MG63 (cell line): ENCODE results near the gene SLC16A8. TPM values are rescaled to one million over a fixed set of nuclear protein-coding genes. Genes with fewer than 3 reads are reported as not detected.
"Not testable (repeated sequence)": the region's sequence is repeated elsewhere in the genome, so short reads cannot be mapped to it uniquely, and the experiment has no call there.

ENCODE experiments used
- DNase-seq: peaks from one replicate; pipeline ENCODE4 v3.0.0-alpha.2; 2020
- H3K27me3 ChIP-seq: fragments of 250-450 bp; sonication (Bioruptor Pico); 2 replicates; pipeline ENCODE4 v1.5.1; 2020; ENCODE audit warnings: mild to moderate bottlenecking, moderate library complexity
- H3K36me3 ChIP-seq: fragments of 250-450 bp; sonication (Bioruptor Pico); 2 replicates; pipeline ENCODE4 v1.5.1; 2020; ENCODE audit warnings: mild to moderate bottlenecking, moderate library complexity
- H3K4me3 ChIP-seq: fragments of 250-450 bp; sonication (Bioruptor Pico); 2 replicates; pipeline ENCODE4 v1.5.1; 2020; ENCODE audit warnings: mild to moderate bottlenecking, moderate library complexity
- H3K9me3 ChIP-seq: fragments of 250-450 bp; sonication (Bioruptor Pico); 2 replicates; pipeline ENCODE4 v1.5.1; 2020; ENCODE audit warnings: mild to moderate bottlenecking, moderate library complexity
- total RNA-seq: library from RNA; depleted of rRNA; stranded (reverse); fragments of >200 nt; shearing (Covaris generic); gene quantifications from 2 replicates; pipeline ENCODE4 v1.2.3, GENCODE V29; 2014; ENCODE audit warnings: low replicate concordance; rRNA removed

The SLC16A8 gene
- not detected in 2 replicates for total RNA-seq

DNA sequence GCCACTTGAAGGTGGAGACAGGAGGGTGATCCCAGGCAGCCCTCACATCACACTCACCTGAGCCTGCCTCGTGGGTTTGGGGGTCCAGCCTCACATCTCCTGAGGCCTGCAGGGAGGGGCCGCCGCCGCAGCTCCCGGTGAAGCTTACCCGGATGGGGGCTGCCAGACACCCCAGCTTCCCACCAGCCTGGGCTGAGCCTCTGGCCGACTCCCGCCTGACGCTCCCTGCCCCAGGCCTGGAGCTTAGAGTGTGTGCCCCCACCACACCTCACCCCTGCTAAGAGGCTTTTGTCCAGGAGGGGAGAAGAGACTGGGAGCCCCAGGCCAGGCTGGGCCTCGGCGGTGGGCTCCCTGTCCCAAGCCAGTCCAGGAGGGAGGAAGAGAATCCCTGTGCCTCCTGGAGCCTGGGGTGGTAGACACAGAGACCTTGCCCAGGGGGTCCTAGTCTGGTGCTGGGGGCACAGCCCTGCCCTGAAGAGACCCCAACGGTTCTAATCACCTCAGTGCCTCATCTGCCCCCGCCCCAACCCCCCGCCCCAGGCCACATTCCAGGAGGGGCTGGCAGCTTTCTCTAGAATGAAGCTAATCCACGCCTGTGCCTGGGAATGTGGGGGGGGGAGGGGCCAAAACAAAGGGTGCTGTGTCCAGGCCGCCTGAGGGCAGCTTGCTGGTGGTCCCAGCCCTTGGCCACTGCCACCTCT, at the start of gene SLC16A8:
Gene SLC16A8, minus strand, starts transcription at position 254 of the 701 bp plus-strand sequence. CDS start 1,311 bp downstream, outside the sequence.
- no peak for DNase-seq

DNA sequence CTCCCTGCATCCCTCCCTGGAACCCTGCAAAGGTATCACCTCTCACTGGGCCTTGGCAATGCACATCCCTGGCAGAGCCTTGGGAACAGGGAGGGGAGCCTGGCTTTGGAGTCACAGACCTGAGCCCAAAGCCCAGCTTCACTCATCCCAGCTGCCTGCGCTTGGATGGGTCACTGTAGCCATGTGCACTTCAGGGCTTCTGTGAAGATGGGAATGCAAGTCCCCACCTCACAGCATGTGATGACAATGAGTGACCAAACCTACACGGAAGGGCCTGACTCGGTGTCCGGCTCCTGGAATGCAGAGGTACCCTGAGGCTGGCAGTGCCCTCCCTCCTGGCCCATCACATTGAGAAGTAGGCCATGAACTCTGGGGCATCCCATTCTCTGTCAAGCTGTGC, 49.3 kb upstream of the SLC16A8 start:
- H3K9me3 ChIP-seq: no peaks in the 10 kb centered on the region
- no peaks in the 10 kb centered on the region for H3K27me3 ChIP-seq
- no peak overlapping the region for H3K4me3 ChIP-seq
- DNase-seq: no peak
- no peaks in the 10 kb centered on the region for H3K36me3 ChIP-seq

More for the DNA sequence above, at the start of gene SLC16A8:
- no peaks in the 10 kb centered on the region for H3K27me3 ChIP-seq
- H3K36me3 ChIP-seq: peaks cover 4% of the 10 kb centered on the region; the same call in 1 of the 2 replicates
- H3K9me3 ChIP-seq: no peaks in the 10 kb centered on the region
- no peak within 1 kb of the TSS for H3K4me3 ChIP-seq

- Histone ChIP-seq H3K27me3 (no peaks in the 10 kb centered on the region), H3K4me3 (no peak overlapping the region), H3K9me3 (no peaks in the 10 kb centered on the region), H3K36me3 (no peaks in the 10 kb centered on the region)
- DNase-seq: no peak
These were observed 48.8 kb upstream of the SLC16A8 start for GRCh38 chr22:38132794-38133193.

DNA sequence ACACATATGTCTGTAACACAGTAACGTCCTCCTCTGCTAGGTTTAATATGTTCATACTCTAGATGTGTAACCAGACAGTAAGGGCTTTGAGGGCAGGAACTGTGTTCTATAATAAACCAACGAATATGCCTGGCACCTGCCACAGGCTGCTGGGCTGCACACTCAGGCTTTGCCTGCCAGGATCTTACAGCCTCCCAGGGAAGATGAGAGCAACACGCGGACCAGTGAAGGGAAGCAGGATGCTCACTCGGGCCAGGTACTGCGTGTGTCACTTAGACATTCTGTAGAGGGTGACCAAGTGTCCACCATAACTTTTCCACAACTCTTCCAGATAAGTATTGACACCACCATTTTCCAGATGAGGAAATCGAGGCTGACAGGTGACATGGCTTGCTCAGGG, 48.2 kb upstream of the SLC16A8 start:
- DNase-seq: no peak
- H3K27me3 ChIP-seq: no peaks in the 10 kb centered on the region
- H3K9me3 ChIP-seq: no peaks in the 10 kb centered on the region
- no peak overlapping the region for H3K4me3 ChIP-seq
- no peaks in the 10 kb centered on the region for H3K36me3 ChIP-seq

- H3K27me3 ChIP-seq: no peaks in the 10 kb centered on the region
- no peaks in the 10 kb centered on the region for H3K9me3 ChIP-seq
- no peaks in the 10 kb centered on the region for H3K36me3 ChIP-seq
- no peak overlapping the region for H3K4me3 ChIP-seq
- no peak for DNase-seq
These were observed 47.4 kb upstream of the SLC16A8 start for GRCh38 chr22:38131399-38131798.

DNA sequence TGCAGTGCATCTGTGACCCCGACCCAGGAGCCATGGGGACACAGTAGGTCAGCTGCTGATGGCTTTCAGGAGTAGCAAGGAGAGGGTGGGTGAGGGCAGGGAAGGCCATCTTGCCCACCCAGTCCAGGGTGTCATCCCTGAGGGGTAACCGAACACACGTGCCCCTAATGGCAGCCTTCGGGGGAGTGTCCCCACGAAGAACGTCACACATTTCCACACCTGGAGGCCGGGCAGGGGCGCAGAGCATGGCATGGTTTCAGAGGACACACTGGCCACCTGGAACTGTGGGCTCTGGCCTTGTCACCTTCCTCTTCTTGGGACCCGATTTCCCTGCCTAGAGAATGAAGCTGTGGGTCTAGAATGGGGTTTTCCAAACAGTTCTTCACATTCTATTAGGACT, 45.9 kb upstream of the SLC16A8 start:
- no peak overlapping the region for H3K4me3 ChIP-seq
- no peaks in the 10 kb centered on the region for H3K36me3 ChIP-seq
- no peak for DNase-seq
- no peaks in the 10 kb centered on the region for H3K9me3 ChIP-seq
- no peaks in the 10 kb centered on the region for H3K27me3 ChIP-seq

DNA sequence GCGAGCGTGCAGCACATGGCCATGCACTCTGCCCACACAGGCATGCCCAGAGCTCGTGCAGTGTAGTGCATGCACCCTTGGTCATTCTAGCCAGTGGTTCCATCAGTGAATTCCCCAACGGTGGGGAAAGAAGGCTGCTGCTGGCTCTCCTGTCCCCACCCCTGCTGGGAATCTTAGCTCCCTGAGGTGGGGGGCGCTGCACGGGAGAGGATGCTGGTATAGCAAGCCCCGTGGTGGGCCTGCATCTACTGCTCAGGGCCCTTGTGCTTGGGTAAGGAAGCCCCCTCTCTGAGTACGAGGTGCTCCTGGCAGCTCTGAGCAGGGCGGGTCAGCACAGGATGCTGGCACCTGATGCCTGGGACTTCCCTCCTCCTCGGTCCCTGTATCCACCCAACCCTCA, 45.0 kb upstream of the SLC16A8 start:
- Histone ChIP-seq H3K27me3 (no peaks in the 10 kb centered on the region), H3K36me3 (no peaks in the 10 kb centered on the region), H3K4me3 (no peak overlapping the region), H3K9me3 (no peaks in the 10 kb centered on the region)
- no peak for DNase-seq

DNA sequence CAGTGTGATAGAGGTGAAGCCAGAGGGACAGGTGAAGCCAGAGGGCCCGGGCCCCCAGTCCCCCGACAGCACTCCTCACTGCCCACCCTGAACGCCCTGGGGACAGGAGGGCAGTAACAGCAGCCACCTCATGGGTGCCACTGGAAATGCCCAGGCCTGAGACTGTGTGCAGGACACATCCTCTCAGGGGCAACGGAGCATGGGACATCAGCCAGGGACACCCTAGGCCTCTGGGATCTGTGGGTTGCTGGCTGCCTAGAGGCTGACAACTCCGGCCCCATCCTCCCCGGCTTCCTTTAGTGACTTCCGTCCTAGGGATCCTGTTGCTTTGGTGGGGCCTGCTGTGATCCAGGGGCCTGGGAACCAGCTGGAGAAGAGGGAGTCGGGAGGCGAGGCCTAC, 43.9 kb upstream of the SLC16A8 start:
- Histone ChIP-seq H3K27me3 (no peaks in the 10 kb centered on the region), H3K36me3 (no peaks in the 10 kb centered on the region), H3K4me3 (no peak overlapping the region), H3K9me3 (no peaks in the 10 kb centered on the region)
- no peak for DNase-seq

GRCh38 chr22:38126928-38127668, 43.1 kb upstream of the SLC16A8 start:
- no peaks in the 10 kb centered on the region for H3K36me3 ChIP-seq
- no peak for DNase-seq
- H3K4me3 ChIP-seq: no peak overlapping the region
- no peaks in the 10 kb centered on the region for H3K9me3 ChIP-seq
- no peaks in the 10 kb centered on the region for H3K27me3 ChIP-seq

- no peaks in the 10 kb centered on the region for H3K36me3 ChIP-seq
- DNase-seq: no peak
- no peaks in the 10 kb centered on the region for H3K9me3 ChIP-seq
- no peaks in the 10 kb centered on the region for H3K27me3 ChIP-seq
- H3K4me3 ChIP-seq: no peak overlapping the region
These were observed 41.8 kb upstream of the SLC16A8 start for GRCh38 chr22:38125751-38126201.

DNA sequence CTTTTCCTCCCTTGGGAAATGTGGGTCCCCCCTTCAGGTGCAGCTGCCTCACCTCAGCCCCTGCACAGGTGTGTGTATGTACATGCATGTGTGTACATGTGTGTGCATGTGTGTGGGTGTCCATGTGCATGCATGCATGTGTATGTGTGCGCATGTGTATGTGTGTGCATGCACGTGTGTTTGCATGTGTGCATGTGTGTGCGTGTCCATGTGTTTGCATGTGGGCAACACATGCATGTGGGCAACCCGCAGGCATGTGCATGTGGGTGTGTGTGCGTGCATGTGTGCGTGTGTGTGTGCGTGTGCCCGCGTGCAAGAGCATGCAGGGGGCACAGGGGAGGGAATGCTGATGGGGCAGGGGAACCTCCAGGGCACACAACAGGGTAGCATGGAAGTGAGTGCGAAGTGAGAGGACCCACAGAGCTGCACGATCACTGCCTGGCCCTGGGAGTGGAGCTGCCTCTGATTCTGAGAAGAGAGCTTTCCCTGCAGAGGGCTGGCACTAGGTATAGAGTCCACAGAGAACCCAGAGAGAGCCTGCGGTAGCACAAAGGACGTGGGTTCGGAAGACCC, 41.1 kb upstream of the SLC16A8 start:
- no peak overlapping the region for H3K4me3 ChIP-seq
- no peaks in the 10 kb centered on the region for H3K27me3 ChIP-seq
- H3K9me3 ChIP-seq: no peaks in the 10 kb centered on the region
- no peaks in the 10 kb centered on the region for H3K36me3 ChIP-seq
- DNase-seq: no peak

- Histone ChIP-seq H3K36me3 (no peaks in the 10 kb centered on the region), H3K9me3 (no peaks in the 10 kb centered on the region), H3K4me3 (no peak overlapping the region), H3K27me3 (no peaks in the 10 kb centered on the region)
- no peak for DNase-seq
These were observed 40.4 kb upstream of the SLC16A8 start for GRCh38 chr22:38124236-38124974.

DNA sequence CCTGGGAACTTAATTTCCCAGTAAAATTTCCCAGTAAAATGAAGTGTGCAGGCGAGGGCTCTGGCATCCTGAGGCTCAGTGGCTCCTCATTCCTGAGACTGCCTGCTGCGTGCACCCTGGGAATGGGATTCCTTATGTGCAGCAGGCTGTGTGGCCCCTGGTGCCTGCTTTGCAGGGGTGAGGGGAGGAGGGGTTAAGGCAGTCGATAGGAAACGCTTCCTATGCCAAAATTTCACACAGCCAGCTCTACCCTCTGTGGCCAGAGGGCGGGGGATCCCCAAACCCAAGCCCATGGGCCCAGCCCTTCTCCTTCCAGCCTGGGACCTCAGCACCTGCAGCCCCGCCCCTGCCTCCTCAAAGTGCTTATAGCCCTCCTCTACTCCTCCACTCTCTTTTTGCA, 38.6 kb upstream of the SLC16A8 start:
- Histone ChIP-seq H3K9me3 (no peaks in the 10 kb centered on the region), H3K4me3 (no peak overlapping the region), H3K27me3 (no peaks in the 10 kb centered on the region), H3K36me3 (no peaks in the 10 kb centered on the region)
- DNase-seq: no peak

- no peaks in the 10 kb centered on the region for H3K36me3 ChIP-seq
- H3K27me3 ChIP-seq: no peaks in the 10 kb centered on the region
- no peaks in the 10 kb centered on the region for H3K9me3 ChIP-seq
- no peak overlapping the region for H3K4me3 ChIP-seq
- DNase-seq: no peak
These were observed 36.6 kb upstream of the SLC16A8 start for GRCh38 chr22:38120359-38121110.

DNA sequence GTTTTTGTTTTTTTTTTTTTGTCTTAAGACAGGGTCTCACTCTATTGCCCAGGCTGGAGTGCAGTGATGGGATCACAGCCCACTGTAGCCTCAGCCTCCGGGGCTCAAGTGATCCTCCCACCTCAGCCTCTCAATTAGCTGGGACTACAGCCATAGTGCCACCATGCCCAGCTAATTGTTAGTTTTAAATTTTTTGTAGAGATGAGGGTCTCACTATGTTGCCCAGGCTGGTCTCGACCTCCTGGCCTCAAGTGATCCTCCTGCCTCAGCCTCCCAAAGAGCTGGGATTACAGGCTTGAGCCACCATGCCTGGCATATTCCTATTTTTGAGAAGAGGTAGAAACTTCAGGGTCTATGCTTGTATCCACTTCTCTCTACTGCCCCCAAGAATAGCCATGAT, 34.8 kb upstream of the SLC16A8 start:
- not testable (repeated sequence) for DNase-seq

GRCh38 chr22:38118182-38118581, 34.2 kb upstream of the SLC16A8 start:
- Histone ChIP-seq H3K9me3 (no peaks in the 10 kb centered on the region), H3K36me3 (no peaks in the 10 kb centered on the region), H3K4me3 (no peak overlapping the region), H3K27me3 (no peaks in the 10 kb centered on the region)
- DNase-seq: no peak

More for the DNA sequence above, 34.8 kb upstream of the SLC16A8 start:
- H3K4me3 ChIP-seq, H3K9me3 ChIP-seq, H3K36me3 ChIP-seq, H3K27me3 ChIP-seq: not testable (repeated sequence)
